ENCODE data around the gene POMGNT1. TPM values are rescaled to one million over a fixed set of nuclear protein-coding genes. Genes with fewer than 3 reads are reported as not detected.
"Not testable (repeated sequence)": the region's sequence is repeated elsewhere in the genome, so short reads cannot be mapped to it uniquely, and the experiment has no call there.

Gene POMGNT1
- total RNA-seq, 2 experiments from 2014 or later = 32.4 to 32.9 TPM

DNA sequence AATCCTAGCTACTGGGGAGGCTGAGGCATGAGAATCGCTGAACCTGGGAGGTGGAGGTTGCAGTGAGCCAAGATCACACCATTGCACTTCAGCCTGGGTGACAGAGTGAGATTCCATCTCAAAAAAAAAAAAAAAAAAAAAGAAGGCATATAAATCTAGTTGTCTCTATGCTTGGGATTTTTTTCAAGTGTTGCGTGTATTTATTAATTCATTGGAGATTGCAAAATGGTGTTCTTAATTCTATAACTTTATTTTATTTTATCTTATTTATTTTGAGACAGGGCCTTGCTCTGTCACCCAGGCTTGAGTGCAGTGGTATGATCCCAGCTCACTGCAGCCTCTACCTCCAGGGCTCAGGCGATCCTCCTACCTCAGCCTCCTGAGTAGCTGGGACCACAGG, 33.0 kb upstream of the POMGNT1 start:
- DNase-seq; H3K4me3 Mint-ChIP-seq; intact Hi-C loops (cut with micrococcal nuclease); H3K27me3 Mint-ChIP-seq (ENCODE audit: low read depth); H3K27ac Mint-ChIP-seq; H3K4me1 Mint-ChIP-seq (ENCODE audit: low read depth); H3K36me3 Mint-ChIP-seq (ENCODE audit: low read depth); H3K9me3 Mint-ChIP-seq: not testable (repeated sequence)
- CTCF ChIA-PET = interaction anchor here (0.6 to 4.2 kb wide), 3 partner anchors 8 to 23 kb away, joined by 3 to 31 read pairs (median 8); no protein-coding TSS in a partner anchor

DNA sequence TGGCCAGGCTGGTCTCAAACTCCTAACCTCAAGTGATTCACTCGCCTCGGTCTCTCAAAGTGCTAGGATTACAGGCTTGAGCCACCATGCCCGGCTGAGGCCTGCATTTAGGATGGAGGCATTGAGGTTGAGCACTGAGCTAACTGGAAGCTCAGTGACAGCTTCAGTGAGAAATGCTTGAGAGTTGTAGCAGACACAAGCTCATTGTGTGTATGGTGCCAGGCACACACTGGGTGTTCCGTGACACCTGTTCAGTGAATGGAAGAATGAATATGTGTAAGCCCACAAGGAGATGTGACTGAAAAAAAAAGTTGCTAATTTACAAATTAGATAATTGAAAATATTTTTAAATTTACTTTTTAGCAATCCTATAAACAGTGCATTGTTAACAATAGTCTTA, 26.7 kb upstream of the POMGNT1 start:
- Mint-ChIP-seq H3K4me1 (ENCODE audit: low read depth) (peaks cover 2% of the 10 kb centered on the region), H3K27ac (no peak overlapping the region)
- CTCF ChIA-PET = interaction anchor here (0.6 to 2.0 kb wide), 10 partner anchors 10 to 189 kb away, joined by 3 to 18 read pairs (median 4); partner anchors contain the start of gene PIK3R3

DNA sequence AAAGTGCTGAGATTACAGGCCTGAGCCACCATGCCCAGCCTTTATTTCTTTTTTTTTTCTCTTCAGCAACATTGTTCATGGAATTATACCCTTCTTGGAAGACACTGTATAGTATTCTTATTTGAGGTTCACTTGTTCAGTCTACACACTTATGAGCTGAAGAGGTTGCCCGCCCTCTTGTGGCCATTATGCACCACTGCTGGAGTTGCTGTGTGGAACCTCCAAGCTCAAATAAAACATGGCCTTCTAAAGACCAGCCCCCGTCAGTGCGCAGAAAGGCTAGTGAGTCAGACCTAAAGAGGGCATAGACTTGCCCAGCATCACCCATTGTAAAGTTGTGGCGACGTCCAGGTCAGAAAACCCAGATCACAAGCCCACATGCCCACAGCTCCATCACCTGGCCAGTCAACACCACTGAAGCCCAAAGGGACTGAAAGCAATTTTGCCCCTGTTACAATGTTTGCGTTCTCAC, 25.3 kb upstream of the POMGNT1 start:
- Mint-ChIP-seq H3K4me3 (no peak overlapping the region), H3K27ac (no peak overlapping the region), H3K27me3 (ENCODE audit: low read depth) (no peaks in the 10 kb centered on the region), H3K4me1 (ENCODE audit: low read depth) (peaks cover 2% of the 10 kb centered on the region), H3K9me3 (no peaks in the 10 kb centered on the region), H3K36me3 (ENCODE audit: low read depth) (no peaks in the 10 kb centered on the region)
- DNase-seq = peak; percentile 80
- CTCF ChIA-PET = interaction anchor here (0.6 to 2.1 kb wide), 46 partner anchors 8 to 785 kb away, joined by 3 to 21 read pairs (median 4); partner anchors contain the start of gene POMGNT1
- intact Hi-C loops (cut with micrococcal nuclease) = loop anchor here (1.0 kb wide), 4 partner anchors 24 to 186 kb away; no protein-coding TSS in a partner anchor

More for the DNA sequence above, 26.7 kb upstream of the POMGNT1 start:
- Mint-ChIP-seq H3K36me3 (ENCODE audit: low read depth) (no peaks in the 10 kb centered on the region), H3K9me3 (no peaks in the 10 kb centered on the region), H3K27me3 (ENCODE audit: low read depth) (no peaks in the 10 kb centered on the region), H3K4me3 (no peak overlapping the region)
- DNase-seq = no peak
- intact Hi-C loops (cut with micrococcal nuclease) = no loop called here

DNA sequence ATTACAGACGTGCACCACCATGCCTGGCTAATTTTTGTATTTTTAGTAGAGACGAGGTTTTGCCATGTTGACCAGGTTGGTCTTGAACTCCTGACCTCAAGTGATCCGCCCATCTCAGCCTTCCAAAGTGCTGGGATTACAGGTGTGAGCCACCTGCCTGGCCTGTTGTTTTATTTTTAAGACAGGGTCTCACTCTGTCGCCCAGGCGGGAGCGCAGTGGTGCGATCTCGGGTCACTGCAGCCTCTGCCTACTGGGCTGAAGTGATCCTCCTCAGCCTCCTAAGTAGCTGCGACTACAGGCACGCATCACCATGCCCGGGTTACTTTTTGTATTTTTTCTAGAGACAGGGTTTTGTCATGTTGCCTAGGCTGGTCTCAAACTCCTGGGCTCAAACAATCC, 24.8 kb upstream of the POMGNT1 start:
- not testable (repeated sequence) for H3K27me3 Mint-ChIP-seq (ENCODE audit: low read depth); H3K27ac Mint-ChIP-seq; H3K36me3 Mint-ChIP-seq (ENCODE audit: low read depth); DNase-seq; H3K9me3 Mint-ChIP-seq; H3K4me3 Mint-ChIP-seq; H3K4me1 Mint-ChIP-seq (ENCODE audit: low read depth)
- intact Hi-C loops (cut with micrococcal nuclease) = loop anchor here (1.0 kb wide), 4 partner anchors 24 to 186 kb away; no protein-coding TSS in a partner anchor
- CTCF ChIA-PET = interaction anchor here (0.6 to 2.1 kb wide), 29 partner anchors 9 to 784 kb away, joined by 3 to 21 read pairs (median 5); partner anchors contain the start of gene POMGNT1

DNA sequence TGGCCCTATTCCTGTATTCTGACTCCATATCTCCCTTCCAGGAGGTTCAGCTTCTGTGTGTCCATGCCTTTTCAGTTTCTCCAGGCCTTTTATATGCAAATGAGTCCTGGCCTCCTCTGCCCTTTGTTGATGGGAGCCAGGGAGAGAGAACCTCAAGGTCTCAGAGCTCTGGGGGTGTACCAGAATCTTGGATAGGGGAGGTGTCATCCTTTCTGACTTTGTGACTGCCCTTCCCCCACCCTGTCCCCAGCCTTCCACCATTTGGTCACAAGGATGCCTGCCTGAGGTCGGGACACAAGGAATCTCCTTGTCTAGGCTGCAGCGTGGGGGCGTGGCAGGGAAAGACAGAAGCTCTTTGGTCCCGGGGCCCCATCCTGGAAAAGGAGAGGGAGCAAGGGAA, 23.5 kb upstream of the POMGNT1 start:
- Mint-ChIP-seq H3K4me3 (no peak overlapping the region), H3K27me3 (ENCODE audit: low read depth) (no peaks in the 10 kb centered on the region)

DNA sequence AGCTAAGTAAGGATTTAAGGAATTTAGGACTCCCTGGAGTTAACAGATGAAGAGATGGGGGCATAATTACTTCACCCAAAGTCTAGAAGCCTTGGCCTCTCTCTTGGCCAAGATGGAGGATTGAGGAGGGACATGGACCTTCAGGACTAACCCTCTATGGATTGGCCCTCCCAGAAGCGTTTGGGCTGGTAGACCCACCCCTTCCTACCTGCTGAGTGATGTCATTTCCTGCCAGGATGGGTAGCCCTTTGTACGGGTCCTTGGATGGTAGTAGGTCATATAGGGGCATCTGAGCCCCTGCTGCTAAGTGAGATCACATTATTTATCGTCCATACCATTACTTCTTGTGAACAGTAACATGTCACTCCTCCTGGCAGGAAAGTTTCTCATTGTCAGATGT, 22.6 kb upstream of the POMGNT1 start:
- Mint-ChIP-seq H3K4me3 (no peak overlapping the region), H3K36me3 (ENCODE audit: low read depth) (no peaks in the 10 kb centered on the region), H3K9me3 (no peaks in the 10 kb centered on the region), H3K27me3 (ENCODE audit: low read depth) (no peaks in the 10 kb centered on the region), H3K4me1 (ENCODE audit: low read depth) (peaks cover 2% of the 10 kb centered on the region), H3K27ac (no peak overlapping the region)
- intact Hi-C loops (cut with micrococcal nuclease) = no loop called here
- CTCF ChIA-PET = no interaction called here
- no peak for DNase-seq

More for the DNA sequence above, 23.5 kb upstream of the POMGNT1 start:
- H3K9me3 Mint-ChIP-seq = no peaks in the 10 kb centered on the region
- no peak overlapping the region for H3K27ac Mint-ChIP-seq
- H3K4me1 Mint-ChIP-seq (ENCODE audit: low read depth) = peaks cover 2% of the 10 kb centered on the region
- no peaks in the 10 kb centered on the region for H3K36me3 Mint-ChIP-seq (ENCODE audit: low read depth)
- no peak for DNase-seq
- intact Hi-C loops (cut with micrococcal nuclease) = no loop called here
- CTCF ChIA-PET = interaction anchor here (0.7 to 1.5 kb wide), 4 partner anchors 22 to 185 kb away, joined by 3 to 6 read pairs (median 4); no protein-coding TSS in a partner anchor

DNA sequence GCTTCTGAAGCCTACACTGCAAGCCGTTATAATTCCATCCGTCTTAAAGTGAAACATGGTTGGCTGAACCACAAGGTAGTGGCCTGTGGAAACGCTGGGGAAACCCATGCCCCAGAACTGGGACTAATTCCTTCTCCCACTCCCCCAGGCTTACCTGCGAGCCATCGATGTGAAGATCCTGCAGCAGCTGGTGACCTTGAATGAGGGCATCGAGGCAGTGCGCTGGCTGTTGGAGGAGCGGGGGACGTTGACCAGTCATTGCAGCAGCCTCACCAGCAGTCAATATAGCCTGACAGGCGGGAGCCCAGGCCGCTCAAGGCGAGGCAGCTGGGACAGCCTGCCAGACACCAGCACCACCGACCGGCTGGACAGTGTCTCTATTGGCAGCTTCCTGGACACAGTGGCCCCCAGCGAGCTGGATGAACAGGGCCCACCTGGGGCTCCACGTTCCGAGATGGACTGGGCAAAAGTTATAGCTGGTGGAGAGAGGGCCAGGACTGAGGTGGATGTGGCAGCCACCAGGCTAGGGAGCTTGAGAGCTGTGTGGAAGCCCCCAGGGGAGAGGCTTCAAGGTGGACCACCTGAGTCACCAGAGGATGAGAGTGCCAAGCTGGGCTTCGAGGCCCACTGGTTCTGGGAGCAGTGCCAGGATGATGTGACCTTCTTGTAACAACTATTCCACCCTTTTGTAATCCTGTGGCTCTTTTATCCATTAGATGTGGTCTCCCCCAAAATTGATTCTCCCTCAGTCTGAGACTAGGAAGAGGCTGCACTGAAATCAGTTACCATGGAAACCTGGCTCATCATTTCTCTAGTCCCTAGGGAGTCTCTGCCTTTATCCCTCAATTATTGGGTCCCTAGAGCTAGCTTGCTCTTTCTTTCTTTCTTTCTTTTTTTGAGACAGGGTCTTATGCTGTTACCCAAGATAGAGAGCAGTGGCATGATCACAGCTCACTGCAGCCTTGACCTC, 21.6 kb upstream of the POMGNT1 start:
- CTCF ChIA-PET = interaction anchor here (0.6 to 0.9 kb wide), 5 partner anchors 26 to 324 kb away, joined by 3 to 6 read pairs (median 3); partner anchors contain the start of gene RAD54L
- no peak for DNase-seq
- intact Hi-C loops (cut with micrococcal nuclease) = no loop called here
- Mint-ChIP-seq H3K36me3 (ENCODE audit: low read depth) (no peaks in the 10 kb centered on the region), H3K9me3 (no peaks in the 10 kb centered on the region), H3K27me3 (ENCODE audit: low read depth) (no peaks in the 10 kb centered on the region), H3K4me1 (ENCODE audit: low read depth) (peaks cover 2% of the 10 kb centered on the region), H3K27ac (no peak overlapping the region), H3K4me3 (no peak overlapping the region)

DNA sequence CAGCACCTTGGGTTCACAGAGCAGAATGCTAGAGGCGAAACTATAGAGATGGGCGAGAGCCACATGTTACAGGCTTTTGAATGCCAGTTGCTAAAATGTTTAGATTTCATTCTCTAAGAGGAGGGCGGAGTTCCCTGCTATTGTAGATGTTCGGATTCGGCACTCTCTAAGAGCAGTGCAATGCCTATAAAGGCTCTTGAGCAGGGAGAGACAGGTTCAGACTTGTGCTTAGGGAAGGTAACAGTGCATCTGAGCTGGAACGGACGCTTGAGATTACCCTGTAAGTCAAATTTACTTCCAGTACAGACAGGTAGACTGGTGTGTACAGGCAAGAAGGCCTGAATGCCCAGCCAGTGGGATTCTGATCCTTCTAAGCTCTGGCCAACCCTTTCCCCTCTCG, 20.2 kb upstream of the POMGNT1 start:
- DNase-seq = no peak
- no peaks in the 10 kb centered on the region for H3K36me3 Mint-ChIP-seq (ENCODE audit: low read depth)
- no peaks in the 10 kb centered on the region for H3K9me3 Mint-ChIP-seq
- intact Hi-C loops (cut with micrococcal nuclease) = no loop called here
- no peaks in the 10 kb centered on the region for H3K27me3 Mint-ChIP-seq (ENCODE audit: low read depth)
- no peak overlapping the region for H3K4me3 Mint-ChIP-seq
- CTCF ChIA-PET = interaction anchor here (1.0 kb wide), 1 partner anchor 181 kb away, joined by 3 read pairs; no protein-coding TSS in a partner anchor
- no peak overlapping the region for H3K27ac Mint-ChIP-seq
- no peaks in the 10 kb centered on the region for H3K4me1 Mint-ChIP-seq (ENCODE audit: low read depth)

DNA sequence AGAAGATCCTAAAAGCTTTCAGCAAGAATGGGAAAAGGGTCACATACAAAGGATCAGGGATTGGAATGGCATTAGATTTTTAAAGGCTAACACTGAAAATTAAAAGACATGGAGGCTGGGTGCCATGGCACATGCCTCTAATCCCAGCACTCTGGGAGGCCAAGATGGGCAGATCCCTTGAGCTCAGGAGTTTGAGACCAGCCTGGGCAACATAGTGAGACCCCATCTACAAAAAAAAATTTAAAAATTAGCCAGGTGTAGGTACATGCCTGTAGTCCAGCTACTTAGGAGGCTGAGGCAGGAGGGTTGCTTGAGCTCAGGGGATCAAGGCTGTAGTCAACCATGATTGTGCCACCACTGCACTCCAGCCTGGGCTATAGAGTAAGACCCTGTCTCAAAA, 17.3 kb upstream of the POMGNT1 start:
- CTCF ChIA-PET = interaction anchor here (0.6 to 1.0 kb wide), 2 partner anchors 8 to 29 kb away, joined by 3 to 4 read pairs; no protein-coding TSS in a partner anchor
- no peaks in the 10 kb centered on the region for H3K36me3 Mint-ChIP-seq (ENCODE audit: low read depth)
- no peak overlapping the region for H3K4me3 Mint-ChIP-seq
- DNase-seq = no peak
- intact Hi-C loops (cut with micrococcal nuclease) = no loop called here
- no peaks in the 10 kb centered on the region for H3K27me3 Mint-ChIP-seq (ENCODE audit: low read depth)
- H3K4me1 Mint-ChIP-seq (ENCODE audit: low read depth) = no peaks in the 10 kb centered on the region
- H3K27ac Mint-ChIP-seq = no peak overlapping the region
- H3K9me3 Mint-ChIP-seq = no peaks in the 10 kb centered on the region

DNA sequence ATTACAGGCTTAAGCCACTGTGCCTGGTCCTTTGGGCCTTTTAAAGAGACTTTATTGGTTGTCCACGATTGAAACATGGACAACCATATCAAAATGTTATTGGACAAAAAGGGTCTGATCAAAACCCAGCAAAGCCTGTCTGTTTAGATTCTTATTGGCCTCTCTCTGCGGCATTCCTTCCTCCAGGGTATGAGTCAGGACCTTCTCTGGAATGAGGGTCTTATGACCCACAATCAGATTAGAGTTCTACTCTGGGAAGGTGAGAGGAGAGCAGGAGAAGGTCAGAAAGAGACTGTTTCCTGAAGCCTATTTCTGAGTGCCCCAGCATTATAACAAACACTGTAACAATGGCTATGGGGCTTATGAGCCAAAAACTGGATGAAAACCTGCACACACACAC, 12.8 kb upstream of the POMGNT1 start:
- Mint-ChIP-seq H3K27ac (no peak overlapping the region), H3K4me1 (ENCODE audit: low read depth) (no peaks in the 10 kb centered on the region), H3K9me3 (no peaks in the 10 kb centered on the region), H3K27me3 (ENCODE audit: low read depth) (no peaks in the 10 kb centered on the region), H3K4me3 (no peak overlapping the region), H3K36me3 (ENCODE audit: low read depth) (no peaks in the 10 kb centered on the region)
- DNase-seq = no peak
- intact Hi-C loops (cut with micrococcal nuclease) = no loop called here
- CTCF ChIA-PET = interaction anchor here (1.7 kb wide), 1 partner anchor 13 kb away, joined by 5 read pairs; no protein-coding TSS in a partner anchor

DNA sequence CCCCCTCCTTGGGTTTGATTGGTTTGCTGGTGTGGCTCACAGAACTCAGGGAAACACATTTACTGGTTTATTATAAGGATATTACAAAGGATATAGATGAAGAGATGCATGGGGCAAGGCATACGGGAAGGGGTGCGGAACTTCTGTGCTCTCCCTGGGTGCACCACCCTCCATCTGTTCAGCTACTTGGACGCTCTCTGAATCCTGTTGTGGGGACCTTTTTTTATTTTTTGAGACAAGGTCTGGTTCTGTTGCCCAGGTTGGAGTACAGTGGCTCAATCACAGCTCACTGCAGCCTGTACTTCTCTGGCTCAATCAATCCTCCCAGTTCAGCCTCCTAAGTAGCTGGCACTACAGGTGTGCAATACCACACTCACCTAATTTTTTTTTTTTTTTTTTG, 12.3 kb upstream of the POMGNT1 start:
- DNase-seq = no peak
- Mint-ChIP-seq H3K27ac (no peak overlapping the region), H3K36me3 (ENCODE audit: low read depth) (no peaks in the 10 kb centered on the region), H3K9me3 (no peaks in the 10 kb centered on the region), H3K4me1 (ENCODE audit: low read depth) (no peaks in the 10 kb centered on the region), H3K27me3 (ENCODE audit: low read depth) (no peaks in the 10 kb centered on the region), H3K4me3 (no peak overlapping the region)
- CTCF ChIA-PET = interaction anchor here (0.8 kb wide), 1 partner anchor 433 kb away, joined by 3 read pairs; no protein-coding TSS in a partner anchor
- intact Hi-C loops (cut with micrococcal nuclease) = no loop called here

DNA sequence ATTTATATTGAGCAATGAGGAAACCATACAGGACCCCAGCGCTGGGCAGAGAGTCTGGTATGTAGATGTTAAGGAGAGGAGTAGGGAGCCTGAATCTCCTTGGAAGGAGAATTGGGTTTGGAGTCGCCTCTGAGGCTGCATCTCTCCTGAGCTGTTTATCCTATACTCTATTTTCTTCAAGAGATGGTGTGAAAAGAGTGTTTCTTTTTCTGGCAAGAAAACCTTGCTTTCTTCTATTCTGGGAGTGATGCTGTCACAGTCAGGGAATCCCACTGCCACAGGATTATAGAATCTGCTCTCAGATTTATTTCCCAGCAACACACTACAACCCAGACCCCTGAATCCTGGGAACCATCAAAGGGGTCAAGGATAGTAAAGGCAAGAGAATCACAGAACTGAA, 8.2 kb upstream of the POMGNT1 start:
- no peak for DNase-seq
- Mint-ChIP-seq H3K9me3 (no peaks in the 10 kb centered on the region), H3K4me3 (no peak overlapping the region), H3K36me3 (ENCODE audit: low read depth) (no peaks in the 10 kb centered on the region), H3K27ac (no peak overlapping the region), H3K27me3 (ENCODE audit: low read depth) (no peaks in the 10 kb centered on the region), H3K4me1 (ENCODE audit: low read depth) (peaks cover 7% of the 10 kb centered on the region)
- CTCF ChIA-PET = interaction anchor here (1.1 to 1.5 kb wide), 2 partner anchors 17 to 40 kb away, joined by 3 to 8 read pairs; no protein-coding TSS in a partner anchor
- intact Hi-C loops (cut with micrococcal nuclease) = no loop called here
